Upper lobe of left lung (tissue), 6 donors: ENCODE measurements around the gene PHF20. TPM values are rescaled to one million over a fixed set of nuclear protein-coding genes. Genes with fewer than 3 reads are reported as not detected.
A peak's percentile ranks its signal among the peaks of the same experiment; 100 is the strongest.
"Not testable (repeated sequence)": the region's sequence is repeated elsewhere in the genome, so short reads cannot be mapped to it uniquely, and the experiment has no call there.

ENCODE experiments used
- ATAC-seq, 2 donors: fragments of 200-7000 bp; cut with Tn5 transposase; one replicate each; pipeline ENCODE4 v1.9.1; 2022; ENCODE audit warnings: mild to moderate bottlenecking in 2 of 2, moderate library complexity in 2 of 2; ENCODE audit not compliant: low FRiP score in 2 of 2
- DNase-seq, 2 donors: peaks; one replicate each; pipeline ENCODE4 v3.0.0-alpha.2; 2019 to 2020
- H3K27ac ChIP-seq, 4 donors: fragments of 200-600 bp; sonication (generic); one replicate each; pipeline ENCODE4 v1.5.1; 2016 to 2019
- H3K27me3 ChIP-seq, 4 donors: fragments of 200-600 bp; sonication (generic); one replicate each; pipeline ENCODE4 v1.5.1; 2017 to 2019
- H3K36me3 ChIP-seq, 4 donors: fragments of 200-600 bp; sonication (generic); one replicate each; pipeline ENCODE4 v1.5.1; 2016 to 2019
- H3K4me1 ChIP-seq, 4 donors: fragments of 200-600 bp; sonication (generic); one replicate each; pipeline ENCODE4 v1.5.1; 2018 to 2019
- H3K4me3 ChIP-seq, 4 donors: fragments of 200-600 bp; sonication (generic); one replicate each; pipeline ENCODE4 v1.5.1; 2017 to 2019; ENCODE audit warnings: mild to moderate bottlenecking in 2 of 4, moderate library complexity in 1 of 4
- H3K9me3 ChIP-seq, 4 donors: fragments of 200-600 bp; sonication (generic); one replicate each; pipeline ENCODE4 v1.5.1; 2018 to 2019
- CTCF ChIP-seq, 6 experiments: fragments of 450-650 bp in 4 of 6; fragments of 200-600 bp in 2 of 6; sonication (generic) in 2 of 6; IDR thresholded peaks; one replicate each; pipeline ENCODE4 v1.5.1; 2016 to 2019; ENCODE audit warnings: antibody characterized with exemption in 6 of 6
- EP300 ChIP-seq, 4 donors: sonication (generic); formaldehyde crosslinking; IDR thresholded peaks; one replicate each; pipeline ENCODE4 v1.5.1; 2017; ENCODE audit warnings: antibody characterized with exemption in 4 of 4, control low read depth in 2 of 4
- POLR2A ChIP-seq, 4 donors: fragments of 450-650 bp; IDR thresholded peaks; one replicate each; pipeline ENCODE4 v1.5.1; 2016 to 2017; ENCODE audit warnings: antibody characterized with exemption in 4 of 4, mild to moderate bottlenecking in 2 of 4
- POLR2AphosphoS5 ChIP-seq, 2 donors: sonication (generic); formaldehyde crosslinking; IDR thresholded peaks; one replicate each; pipeline ENCODE4 v1.5.1; 2017; ENCODE audit warnings: antibody characterized with exemption in 2 of 2
- WGBS, 2 donors: methylation state at CpG; one replicate each; pipeline ENCODE4 v1.1.5; 2017 to 2018; 5-methylcytosine and 5-hydroxymethylcytosine counted together
- total RNA-seq, 6 donors: library from RNA; depleted of rRNA in 4 of 6; stranded (reverse); fragments of >200 nt in 4 of 6; gene quantifications; one replicate each; pipeline versions ENCODE4 v1.1.0 to v1.2.1, GENCODE V29; 2016 to 2021
- donor health status: DM: no; HTN: no; CAD: no; lungs with moderate emphysema.
- donor health status: DM: no; HTN: yes; CAD: no; lungs with severe emphysema.

Gene PHF20
- total RNA-seq, 6 donors from 2014 or later: 29.9 to 65.9 (median 42.5) TPM

GRCh38 chr20:35772563-35773058, 796 bp downstream of the PHF20 start:
- peaks cover 0 to 8% (median 0%) of the 10 kb centered on the region in 4 donors for H3K36me3 ChIP-seq
- DNase-seq: no peak
- H3K27ac ChIP-seq: peak overlapping the region; percentile 89 to 98 (median 92)
- H3K4me1 ChIP-seq: peaks cover 61 to 86% (median 73%) of the 10 kb centered on the region in 4 donors
- TF ChIP-seq EP300 (IDR thresholded peaks at IDR 0.05) (no peak), CTCF (IDR thresholded peaks at IDR 0.05) (no peak), POLR2A (IDR thresholded peaks at IDR 0.05) (no peak), POLR2AphosphoS5 (IDR thresholded peaks at IDR 0.05) (no peak)
- ATAC-seq: no peak
- peak overlapping the region; percentile 62 to 82 (median 67) for H3K4me3 ChIP-seq
- no peaks in the 10 kb centered on the region for H3K27me3 ChIP-seq
- no peaks in the 10 kb centered on the region for H3K9me3 ChIP-seq
- WGBS, 2 donors: 4 to 11% methylated on average over 8 of the region's 8 CpGs

- DNase-seq (peak in 1 of 2 donors; percentile 67), ATAC-seq (peak in 1 of 2 donors; percentile 4)
- Histone ChIP-seq H3K36me3 (peaks cover 0 to 8% (median 0%) of the 10 kb centered on the region in 4 donors), H3K27ac (peak overlapping the region; percentile 89 to 98 (median 92)), H3K4me1 (peaks cover 54 to 81% (median 66%) of the 10 kb centered on the region in 4 donors), H3K4me3 (peak overlapping the region in 3 of 4 donors; percentile 62 to 82 (median 70)), H3K27me3 (no peaks in the 10 kb centered on the region), H3K9me3 (no peaks in the 10 kb centered on the region)
- TF ChIP-seq POLR2A (IDR thresholded peaks at IDR 0.05): peak in 1 of 4 donors; percentile 49
- TF ChIP-seq CTCF (IDR thresholded peaks at IDR 0.05): no peak
- peak; percentile 73 to 76 for TF ChIP-seq POLR2AphosphoS5 (IDR thresholded peaks at IDR 0.05)
- no peak for TF ChIP-seq EP300 (IDR thresholded peaks at IDR 0.05)
- WGBS, 2 donors: 25 to 29% methylated on average over 6 to 8 of the region's 8 CpGs
Observed at GRCh38 chr20:35773154-35773751, 1.4 kb downstream of the PHF20 start.

GRCh38 chr20:35774391-35774790, 2.6 kb downstream of the PHF20 start:
- DNase-seq (no peak), ATAC-seq (no peak)
- 79 to 86% methylated on average over 1 of the region's 1 CpG for WGBS, 2 donors
- Histone ChIP-seq H3K9me3 (no peaks in the 10 kb centered on the region), H3K4me1 (peaks cover 44 to 70% (median 55%) of the 10 kb centered on the region in 4 donors), H3K27ac (peak overlapping the region in 2 of 4 donors; percentile 91 to 98), H3K4me3 (no peak overlapping the region), H3K36me3 (peaks cover 0 to 11% (median 0%) of the 10 kb centered on the region in 4 donors), H3K27me3 (no peaks in the 10 kb centered on the region)
- no peak for TF ChIP-seq EP300 (IDR thresholded peaks at IDR 0.05)
- TF ChIP-seq CTCF (IDR thresholded peaks at IDR 0.05): no peak
- no peak for TF ChIP-seq POLR2AphosphoS5 (IDR thresholded peaks at IDR 0.05)
- TF ChIP-seq POLR2A (IDR thresholded peaks at IDR 0.05): no peak

- ATAC-seq: no peak
- WGBS, 2 donors: 66 to 70% methylated on average over 4 of the region's 4 CpGs
Observed at GRCh38 chr20:35776513-35777101, 4.8 kb downstream of the PHF20 start.

GRCh38 chr20:35783811-35784210, 12.0 kb downstream of the PHF20 start:
- H3K27ac ChIP-seq, H3K4me1 ChIP-seq, H3K27me3 ChIP-seq, H3K4me3 ChIP-seq, H3K9me3 ChIP-seq, ATAC-seq, DNase-seq: not testable (repeated sequence)
- WGBS, 2 donors: 91 to 96% methylated on average over 12 of the region's 12 CpGs
- peaks cover 0 to 29% (median 5%) of the 10 kb centered on the region in 4 donors for H3K36me3 ChIP-seq

More at GRCh38 chr20:35776513-35777101, 4.8 kb downstream of the PHF20 start:
- Histone ChIP-seq H3K36me3 (peaks cover 0 to 17% (median 0%) of the 10 kb centered on the region in 4 donors), H3K4me1 (peaks cover 26 to 51% (median 33%) of the 10 kb centered on the region in 4 donors), H3K4me3 (no peak overlapping the region), H3K27ac (peak overlapping the region in 1 of 4 donors; percentile 31), H3K27me3 (no peaks in the 10 kb centered on the region), H3K9me3 (no peaks in the 10 kb centered on the region)
- peak in 1 of 2 donors; percentile 29 for DNase-seq
- TF ChIP-seq POLR2A (IDR thresholded peaks at IDR 0.05) (no peak), EP300 (IDR thresholded peaks at IDR 0.05) (no peak), CTCF (IDR thresholded peaks at IDR 0.05) (no peak)

- H3K27ac ChIP-seq, H3K9me3 ChIP-seq, DNase-seq, ATAC-seq, H3K4me3 ChIP-seq, H3K4me1 ChIP-seq, H3K27me3 ChIP-seq: not testable (repeated sequence)
- H3K36me3 ChIP-seq: peaks cover 0 to 20% (median 5%) of the 10 kb centered on the region in 4 donors
- WGBS, 2 donors: 96 to 98% methylated on average over 4 of the region's 4 CpGs
Observed at GRCh38 chr20:35785541-35785940, 13.7 kb downstream of the PHF20 start.
